AG04450 (cell line): ENCODE data around the gene RHBDD3. TPM values are rescaled to one million over a fixed set of nuclear protein-coding genes. Genes with fewer than 3 reads are reported as not detected.
A peak's percentile ranks its signal among the peaks of the same experiment; 100 is the strongest.

Experiments
- CTCF ChIA-PET: fragments of 300-600, 350-600 bp; formaldehyde crosslinking; extraction: SDS; loops from one replicate; lab custom pipeline; 2022; ENCODE audit warnings: antibody characterized with exemption, inconsistent platforms; lab: Charles Lee
- POLR2A ChIA-PET: fragments of 350-600 bp; formaldehyde crosslinking; extraction: SDS; loops from one replicate; lab custom pipeline; 2021; ENCODE audit warnings: antibody characterized with exemption, inconsistent platforms; lab: Yijun Ruan, JAX
- DNase-seq: peaks from one replicate; pipeline ENCODE4 v3.0.0-alpha.2; 2011; ENCODE audit warnings: low read depth, low spot score
- H3K27ac ChIP-seq: one replicate; pipeline ENCODE4 v1.5.1; 2012; ENCODE audit warnings: low read depth, low read length, control low read depth
- H3K27me3 ChIP-seq: one replicate; pipeline ENCODE4 v1.6.0; 2012; ENCODE audit warnings: low read length; ENCODE audit not compliant: control insufficient read depth, insufficient read depth
- H3K4me3 ChIP-seq: 2 replicates; pipeline ENCODE4 v1.5.1; 2011; ENCODE audit warnings: mild to moderate bottlenecking, low read depth, low read length, control low read depth
- H3K9me3 ChIP-seq: 2 replicates; pipeline ENCODE4 v1.5.1; 2012; ENCODE audit warnings: low read length; ENCODE audit not compliant: control insufficient read depth, insufficient read depth
- CTCF ChIP-seq: IDR thresholded peaks from 2 replicates; pipeline ENCODE4 v1.5.1; 2011; ENCODE audit warnings: low read depth, low read length, control low read depth, inconsistent platforms
- polyA plus RNA-seq: library from polyadenylated mRNA; depleted of rRNA; stranded (reverse); fragments of >200 nt; gene quantifications from 2 replicates; pipeline ENCODE4 v1.2.3, GENCODE V29; 2011

RHBDD3 gene
- polyA plus RNA-seq, 1 experiment, result 9.9 TPM

- H3K9me3 ChIP-seq, result no peaks in the 10 kb centered on the region
- CTCF ChIA-PET, result no interaction called here
- no peaks in the 10 kb centered on the region for H3K27me3 ChIP-seq
- H3K4me3 ChIP-seq, result no peak overlapping the region
- H3K27ac ChIP-seq, result no peak overlapping the region
- TF ChIP-seq CTCF, result no peak
- DNase-seq, result no peak
- POLR2A ChIA-PET, result interaction anchor here (1.5 kb wide), 1 partner anchor 12 kb away, joined by 8 read pairs; no protein-coding TSS in a partner anchor
Measured at GRCh38 chr22:29275819-29276565, 8.2 kb upstream of the RHBDD3 start.

- ChIA-PET POLR2A (interaction anchor here (0.6 kb wide), 1 partner anchor 313 kb away, joined by 3 read pairs; no protein-coding TSS in a partner anchor), CTCF (no interaction called here)
- H3K27me3 ChIP-seq, result no peaks in the 10 kb centered on the region
- DNase-seq, result no peak
- H3K4me3 ChIP-seq, result no peak overlapping the region
- no peak overlapping the region for H3K27ac ChIP-seq
- no peaks in the 10 kb centered on the region for H3K9me3 ChIP-seq
- TF ChIP-seq CTCF, result no peak
Measured at GRCh38 chr22:29275167-29275566, 7.4 kb upstream of the RHBDD3 start.

- H3K27me3 ChIP-seq, result no peaks in the 10 kb centered on the region
- POLR2A ChIA-PET, result interaction anchor here (1.2 kb wide), 1 partner anchor 27 kb away, joined by 3 read pairs; no protein-coding TSS in a partner anchor
- no peak for DNase-seq
- no peak for TF ChIP-seq CTCF
- H3K4me3 ChIP-seq, result no peak overlapping the region
- H3K27ac ChIP-seq, result no peak overlapping the region
- CTCF ChIA-PET, result no interaction called here
- H3K9me3 ChIP-seq, result no peaks in the 10 kb centered on the region; the same call in 1 of the 2 replicates
Measured at GRCh38 chr22:29272624-29273023, 4.8 kb upstream of the RHBDD3 start.

- ChIA-PET CTCF (interaction anchor here (0.6 to 1.2 kb wide), 2 partner anchors 36 to 88 kb away, joined by 3 read pairs; partner anchors contain the start of gene GAS2L1), POLR2A (interaction anchor here (0.6 kb wide), 1 partner anchor 107 kb away, joined by 4 read pairs; no protein-coding TSS in a partner anchor)
- no peak for DNase-seq
- Histone ChIP-seq H3K27ac (no peak overlapping the region), H3K4me3 (peak overlapping the region; percentile 84), H3K27me3 (no peaks in the 10 kb centered on the region), H3K9me3 (no peaks in the 10 kb centered on the region; the same call in 1 of the 2 replicates)
- TF ChIP-seq CTCF, result no peak
Measured at GRCh38 chr22:29270475-29271271, 2.9 kb upstream of the RHBDD3 start.
